Erythroblast (primary cell): ENCODE measurements around the gene BTBD8.

Experiments used
- GATA1 ChIP-seq: IDR thresholded peaks from 2 replicates; pipeline ENCODE4 v1.6.1; 2011; ENCODE audit warnings: low read depth, mild to moderate bottlenecking, control low read depth, low read length, moderate library complexity
- POLR2A ChIP-seq: IDR thresholded peaks from 2 replicates; pipeline ENCODE4 v1.6.1; 2011; ENCODE audit warnings: mild to moderate bottlenecking, low read length

DNA sequence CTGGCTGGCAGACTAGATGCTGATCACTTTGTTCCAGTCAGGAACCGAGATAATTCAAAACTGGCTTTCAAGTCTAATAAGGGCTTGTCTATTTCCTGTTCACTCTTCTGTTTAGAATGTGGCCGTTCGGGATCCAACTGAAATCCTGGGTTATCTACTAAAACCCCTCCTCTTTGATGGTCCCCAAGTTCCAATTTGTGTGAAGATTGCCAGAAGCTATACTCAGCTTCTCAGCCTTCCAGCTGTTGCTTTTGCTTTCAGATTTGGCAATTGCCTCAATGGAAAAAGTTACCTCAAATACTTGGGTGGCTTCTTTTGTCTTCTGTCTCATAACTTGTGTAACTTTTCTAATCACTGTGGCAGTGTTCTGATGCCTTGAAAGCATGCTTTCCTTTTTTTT lies 43.7 kb downstream of the BTBD8 start:
- TF ChIP-seq POLR2A (no peak), GATA1 (no peak)
